ENCODE data around the gene CCDC137. TPM values are rescaled to one million over a fixed set of nuclear protein-coding genes. Genes with fewer than 3 reads are reported as not detected.

The CCDC137 gene
- total and polyA plus RNA-seq, 2 of the 13 experiments (the other 11 are each of a cell fraction or from before 2014, with no cell fraction given): 14.6 to 39.1 TPM

DNA sequence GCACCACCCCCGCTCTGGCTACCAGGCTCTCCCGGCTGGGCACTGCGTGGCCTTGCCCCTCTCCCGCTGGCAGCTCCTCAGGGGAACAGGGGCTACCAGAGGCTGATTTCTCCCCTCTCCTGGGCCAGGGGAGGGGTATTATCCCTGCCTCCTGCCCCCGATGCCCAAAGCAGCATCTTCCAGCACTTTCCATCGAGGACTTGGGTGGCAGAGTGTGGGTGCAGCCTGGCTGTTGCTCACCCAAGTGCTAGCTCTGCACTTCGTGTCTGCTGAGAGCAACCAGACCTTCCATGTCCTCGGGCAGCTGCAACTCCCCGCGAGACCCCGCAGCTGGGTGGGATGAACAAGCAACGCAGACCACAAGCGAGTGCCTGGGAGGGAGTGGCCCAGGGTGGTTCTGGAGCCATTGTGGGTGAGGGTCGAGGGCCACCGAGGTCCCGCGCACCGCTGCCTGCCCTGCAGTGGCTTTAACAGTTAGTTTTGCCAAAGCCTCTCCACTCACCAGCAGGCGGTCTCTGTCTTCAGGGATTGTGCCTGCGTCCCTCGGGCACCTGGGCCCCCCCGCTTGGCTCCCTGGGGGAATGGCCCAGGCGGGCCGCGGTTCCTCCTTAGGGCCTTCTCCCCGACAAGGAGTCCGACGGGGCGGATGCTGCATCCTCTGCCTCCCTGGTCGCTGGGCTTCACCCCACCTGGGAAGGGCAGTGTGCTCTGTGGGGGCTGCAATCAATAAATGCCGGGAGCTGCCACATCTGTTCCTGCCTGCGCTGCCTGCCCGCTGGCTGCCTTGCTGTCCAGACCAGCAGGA lies 53.9 kb downstream of the CCDC137 start:
- Histone ChIP-seq H3K27me3 (ENCODE audit: control insufficient read depth in 1 of 2, insufficient read depth in 2 of 2, low read length in 2 of 2) (no peaks in the 10 kb centered on the region), H3K9ac (ENCODE audit: insufficient read depth, low read depth, low read length) (no peak overlapping the region), H3K27ac (ENCODE audit: extremely low read length, insufficient read depth, low read length) (no peak overlapping the region), H2AFZ (ENCODE audit: low read length) (no peak overlapping the region), H3K79me2 (ENCODE audit: insufficient read depth, low read length) (peaks cover 2% of the 10 kb centered on the region), H3K9me3 (ENCODE audit: low read length) (no peaks in the 10 kb centered on the region), H3K4me2 (ENCODE audit: low read depth, low read length) (no peak overlapping the region), H3K4me3 (replicated peaks in 1 of 3; ENCODE audit: insufficient read depth in 1 of 3, low read depth in 2 of 3, low read length in 3 of 3) (no peak overlapping the region), H3K4me1 (ENCODE audit: insufficient read depth, low read length) (peaks cover 25% of the 10 kb centered on the region), H3K36me3 (replicated peaks in 1 of 2; ENCODE audit: control insufficient read depth in 1 of 2, insufficient read depth in 2 of 2, low read length in 2 of 2) (peaks cover 16 to 38% of the 10 kb centered on the region in 2 experiments), H4K20me1 (ENCODE audit: insufficient read depth, low read length) (no peaks in the 10 kb centered on the region)
- ChIA-PET CTCF (ENCODE audit: low intra/inter-chr PET ratio, low total read pairs) (no interaction called here), POLR2A (interaction anchor here (0.8 to 5.8 kb wide), 2 partner anchors 7 to 9 kb away, joined by 3 to 72 read pairs; partner anchors contain the start of gene SLC25A10)
- DNase-seq (ENCODE audit: low spot score) (no peak), FAIRE-seq (no peak), ATAC-seq (no peak)
- TSS peak; percentile 7 for BruUV-seq (replicated peaks)
- intact Hi-C loops (cut with micrococcal nuclease; ENCODE audit: unreplicated experiment) (no loop called here), in situ Hi-C loops (cut with HindIII; ENCODE audit: extremely low pct_ligation_motif_present, low pct_unique_long_range_greater_than_20kb) (no loop called here)
- WGBS (ENCODE audit: low lambda C conversion rate): 93% methylated on average over 29 of the region's 33 CpGs
- no peak for TF ChIP-seq ZNF484 (CRISPR knock-in tag; IDR thresholded peaks at IDR 0.05; ENCODE audit: borderline replicate concordance, low read depth)
- TF ChIP-seq AGO2 (optimal IDR thresholded peaks at IDR 0.05; ENCODE audit: low read depth, low read length): peak; percentile 97
- no peak for TF ChIP-seq GATAD1 (CRISPR knock-in tag; IDR thresholded peaks at IDR 0.05)
- no peak for TF ChIP-seq PAWR (CRISPR knock-in tag; IDR thresholded peaks at IDR 0.05; ENCODE audit: borderline replicate concordance)
- TF ChIP-seq NONO (IDR thresholded peaks at IDR 0.05): no peak
- 0 out of 2 replicates have a peak, but pooled peaks have one; percentile 5 for TF ChIP-seq NONO (CRISPR knock-in tag; conservative IDR thresholded peaks at IDR 0.05)
- TF ChIP-seq ERF (CRISPR knock-in tag; IDR thresholded peaks at IDR 0.05): no peak
- no peak for TF ChIP-seq ZFP82 (CRISPR knock-in tag; IDR thresholded peaks at IDR 0.05; ENCODE audit: borderline replicate concordance)
- TF ChIP-seq ZNF205 (CRISPR knock-in tag; IDR thresholded peaks at IDR 0.05): no peak
- TF ChIP-seq AGO1 (IDR thresholded peaks at IDR 0.05; ENCODE audit: low read depth, low read length, poor library complexity, severe bottlenecking): peak; percentile 41
- TF ChIP-seq, protein P1, sequence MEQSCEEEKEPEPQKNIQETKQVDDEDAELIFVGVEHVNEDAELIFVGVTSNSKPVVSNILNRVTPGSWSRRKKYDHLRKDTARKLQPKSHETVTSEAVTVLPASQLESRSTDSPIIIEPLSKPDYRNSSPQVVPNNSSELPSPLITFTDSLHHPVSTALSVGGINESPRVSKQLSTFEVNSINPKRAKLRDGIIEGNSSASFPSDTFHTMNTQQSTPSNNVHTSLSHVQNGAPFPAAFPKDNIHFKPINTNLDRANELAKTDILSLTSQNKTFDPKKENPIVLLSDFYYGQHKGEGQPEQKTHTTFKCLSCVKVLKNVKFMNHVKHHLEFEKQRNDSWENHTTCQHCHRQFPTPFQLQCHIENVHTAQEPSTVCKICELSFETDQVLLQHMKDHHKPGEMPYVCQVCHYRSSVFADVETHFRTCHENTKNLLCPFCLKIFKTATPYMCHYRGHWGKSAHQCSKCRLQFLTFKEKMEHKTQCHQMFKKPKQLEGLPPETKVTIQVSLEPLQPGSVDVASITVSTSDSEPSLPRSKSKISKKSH (CRISPR knock-in tag; IDR thresholded peaks at IDR 0.05; ENCODE audit: borderline replicate concordance): 0 out of 2 replicates have a peak, but pooled peaks have one; percentile 5
- TF ChIP-seq SRSF4 (IDR thresholded peaks at IDR 0.05; ENCODE audit: low read depth, low read length, poor library complexity, severe bottlenecking): no peak
- TF ChIP-seq PHF21A (CRISPR knock-in tag; IDR thresholded peaks at IDR 0.05): no peak
- no peak for TF ChIP-seq CBX5 (CRISPR knock-in tag; IDR thresholded peaks at IDR 0.05; ENCODE audit: borderline replicate concordance)
- TF ChIP-seq NR2F1 (CRISPR knock-in tag; IDR thresholded peaks at IDR 0.05): no peak
- TF ChIP-seq HDAC1 (CRISPR knock-in tag; IDR thresholded peaks at IDR 0.05): no peak
- no peak for TF ChIP-seq AHR (CRISPR knock-in tag; IDR thresholded peaks at IDR 0.05)
- no peak for TF ChIP-seq SMC3 (IDR thresholded peaks at IDR 0.05; ENCODE audit: low read length)
- TF ChIP-seq MYC (CRISPR knock-in tag; IDR thresholded peaks at IDR 0.05; ENCODE audit: borderline replicate concordance): 0 out of 2 replicates have a peak, but pooled peaks have one; percentile 13
- 0 out of 2 replicates have a peak, but pooled peaks have one; percentile 40 for TF ChIP-seq NFKB2 (CRISPR knock-in tag; IDR thresholded peaks at IDR 0.05; ENCODE audit: borderline replicate concordance)
- TF ChIP-seq POLR2AphosphoS5 (IDR thresholded peaks at IDR 0.05; ENCODE audit: low read depth, low read length): peak; percentile 31; the same call in 1 of the 2 replicates
- no peak for TF ChIP-seq ZEB1 (IDR thresholded peaks at IDR 0.05; ENCODE audit: insufficient replicate concordance, low read depth)
- no peak for TF ChIP-seq PRPF4 (IDR thresholded peaks at IDR 0.05; ENCODE audit: low read depth, low read length, poor library complexity, severe bottlenecking)
- no peak for TF ChIP-seq ZNF446 (CRISPR knock-in tag; IDR thresholded peaks at IDR 0.05)
